Measurements from ENCODE around the gene RGS1. TPM values are rescaled to one million over a fixed set of nuclear protein-coding genes. Genes with fewer than 3 reads are reported as not detected.

Gene RGS1
- polyA plus RNA-seq, 1 of the 3 experiments (the other 2 are of a cell fraction) = 0.12 TPM

GRCh38 chr1:192600275-192600674 lies 24.7 kb downstream of the RGS1 start (continued):
- TF ChIP-seq RFX5 (IDR thresholded peaks at IDR 0.05; ENCODE audit: low read length) (no peak), TEAD4 (IDR thresholded peaks at IDR 0.05; ENCODE audit: borderline replicate concordance, insufficient read depth) (no peak), POLR2AphosphoS5 (IDR thresholded peaks at IDR 0.05; ENCODE audit: low read depth, low read length) (no peak), EZH2phosphoT487 (IDR thresholded peaks at IDR 0.05; ENCODE audit: borderline replicate concordance, low read depth) (no peak), FOXJ3 (CRISPR knock-in tag; IDR thresholded peaks at IDR 0.05) (no peak), ELF1 (IDR thresholded peaks at IDR 0.05) (no peak)
- TF ChIP-seq, protein P1, sequence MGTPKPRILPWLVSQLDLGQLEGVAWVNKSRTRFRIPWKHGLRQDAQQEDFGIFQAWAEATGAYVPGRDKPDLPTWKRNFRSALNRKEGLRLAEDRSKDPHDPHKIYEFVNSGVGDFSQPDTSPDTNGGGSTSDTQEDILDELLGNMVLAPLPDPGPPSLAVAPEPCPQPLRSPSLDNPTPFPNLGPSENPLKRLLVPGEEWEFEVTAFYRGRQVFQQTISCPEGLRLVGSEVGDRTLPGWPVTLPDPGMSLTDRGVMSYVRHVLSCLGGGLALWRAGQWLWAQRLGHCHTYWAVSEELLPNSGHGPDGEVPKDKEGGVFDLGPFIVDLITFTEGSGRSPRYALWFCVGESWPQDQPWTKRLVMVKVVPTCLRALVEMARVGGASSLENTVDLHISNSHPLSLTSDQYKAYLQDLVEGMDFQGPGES (IDR thresholded peaks at IDR 0.05; ENCODE audit: low read depth, low read length) = no peak
- TF ChIP-seq, protein P2, sequence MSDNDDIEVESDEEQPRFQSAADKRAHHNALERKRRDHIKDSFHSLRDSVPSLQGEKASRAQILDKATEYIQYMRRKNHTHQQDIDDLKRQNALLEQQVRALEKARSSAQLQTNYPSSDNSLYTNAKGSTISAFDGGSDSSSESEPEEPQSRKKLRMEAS (IDR thresholded peaks at IDR 0.05; ENCODE audit: low read depth) = no peak

- ChIA-PET POLR2A (no interaction called here), CTCF (interaction anchor here (0.6 to 0.9 kb wide), 2 partner anchors 123 to 124 kb away, joined by 3 to 5 read pairs; no protein-coding TSS in a partner anchor)
- H3K9me2 ChIP-seq = no peaks in the 10 kb centered on the region
- no peaks in the 10 kb centered on the region for H4K20me1 ChIP-seq (ENCODE audit: insufficient read depth)
- no peaks in the 10 kb centered on the region for H3K27me3 ChIP-seq (ENCODE audit: insufficient read depth)
- peak overlapping the region in 1 of 2 experiments; percentile 3; a peak in 2 of 4 replicates for H3K27ac ChIP-seq (ENCODE audit: low read depth in 2 of 2, low read length in 1 of 2)
- no peak overlapping the region for H3K4me2 ChIP-seq
- H2AFZ ChIP-seq (ENCODE audit: low read depth) = no peak overlapping the region
- peaks cover 0 to 8% of the 10 kb centered on the region in 2 experiments; a peak in 2 of 4 replicates for H3K4me1 ChIP-seq (ENCODE audit: control insufficient read depth in 1 of 2, insufficient read depth in 2 of 2, low read depth in 1 of 2, low read length in 1 of 2)
- no peaks in the 10 kb centered on the region for H3K79me2 ChIP-seq (ENCODE audit: insufficient read depth)
- no peak overlapping the region for H3K4me3 ChIP-seq (ENCODE audit: low read depth in 2 of 2, low read length in 1 of 2)
- H3F3A ChIP-seq (replicated peaks; ENCODE audit: insufficient read depth) = no peaks in the 10 kb centered on the region
- no peak overlapping the region for H3K9ac ChIP-seq
- 79% methylated on average over 1 of the region's 1 CpG for WGBS (ENCODE audit: low lambda C conversion rate)
- DNase-seq = no peak
- H3K9me3 ChIP-seq = no peaks in the 10 kb centered on the region
- no peaks in the 10 kb centered on the region for H3K36me3 ChIP-seq (replicated peaks in 1 of 2; ENCODE audit: control insufficient read depth in 1 of 2, insufficient read depth in 2 of 2, low read length in 1 of 2)
- TF ChIP-seq MXI1 (IDR thresholded peaks at IDR 0.05; ENCODE audit: low read depth, low read length) (no peak), RAD21 (IDR thresholded peaks at IDR 0.05; ENCODE audit: low read length) (no peak), GABPA (IDR thresholded peaks at IDR 0.05; ENCODE audit: low read depth) (no peak), EZH2phosphoT487 (IDR thresholded peaks at IDR 0.05; ENCODE audit: borderline replicate concordance, low read depth) (no peak)
- TF ChIP-seq, protein P3, sequence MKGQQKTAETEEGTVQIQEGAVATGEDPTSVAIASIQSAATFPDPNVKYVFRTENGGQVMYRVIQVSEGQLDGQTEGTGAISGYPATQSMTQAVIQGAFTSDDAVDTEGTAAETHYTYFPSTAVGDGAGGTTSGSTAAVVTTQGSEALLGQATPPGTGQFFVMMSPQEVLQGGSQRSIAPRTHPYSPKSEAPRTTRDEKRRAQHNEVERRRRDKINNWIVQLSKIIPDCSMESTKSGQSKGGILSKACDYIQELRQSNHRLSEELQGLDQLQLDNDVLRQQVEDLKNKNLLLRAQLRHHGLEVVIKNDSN (IDR thresholded peaks at IDR 0.05; ENCODE audit: borderline replicate concordance, low read depth) = no peak
Measured at GRCh38 chr1:192601143-192601542, 25.6 kb downstream of the RGS1 start.

DNA sequence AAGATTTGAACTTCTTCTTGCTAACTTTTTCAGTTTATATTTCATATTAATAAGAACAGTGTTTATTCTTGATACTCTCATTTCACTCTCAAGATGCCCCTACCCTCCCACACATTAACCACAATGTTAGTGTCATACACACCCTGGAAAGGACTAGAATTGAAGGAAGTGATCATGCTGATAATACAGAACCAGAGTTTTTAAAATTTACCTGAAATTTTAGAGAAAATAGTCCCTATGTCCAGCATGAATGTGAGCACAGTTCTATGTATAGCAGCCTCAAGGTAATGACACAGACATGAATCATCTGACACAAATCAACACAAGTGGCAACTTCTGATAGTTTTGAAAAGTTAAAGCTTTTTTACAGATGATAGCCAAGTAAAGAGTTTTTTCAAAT lies 26.0 kb downstream of the RGS1 start:
- POLR2A ChIA-PET = no interaction called here
- CTCF ChIA-PET = interaction anchor here (0.6 to 0.7 kb wide), 3 partner anchors 9 to 127 kb away, joined by 3 read pairs; no protein-coding TSS in a partner anchor
- H3K27me3 ChIP-seq (ENCODE audit: insufficient read depth) = no peaks in the 10 kb centered on the region
- DNase-seq = no peak
- peak overlapping the region in 1 of 2 experiments; percentile 3; a peak in 2 of 4 replicates for H3K27ac ChIP-seq (ENCODE audit: low read depth in 2 of 2, low read length in 1 of 2)
- H3K9ac ChIP-seq = no peak overlapping the region
- no peaks in the 10 kb centered on the region for H3K79me2 ChIP-seq (ENCODE audit: insufficient read depth)
- H3K36me3 ChIP-seq (replicated peaks in 1 of 2; ENCODE audit: control insufficient read depth in 1 of 2, insufficient read depth in 2 of 2, low read length in 1 of 2) = no peaks in the 10 kb centered on the region
- no peaks in the 10 kb centered on the region for H3K9me2 ChIP-seq
- no peak overlapping the region for H2AFZ ChIP-seq (ENCODE audit: low read depth)
- H3K4me2 ChIP-seq = no peak overlapping the region; the same call in 1 of the 2 replicates
- no peaks in the 10 kb centered on the region for H3K9me3 ChIP-seq
- H3K4me3 ChIP-seq (ENCODE audit: low read depth in 2 of 2, low read length in 1 of 2) = no peak overlapping the region
- peaks cover 0 to 8% of the 10 kb centered on the region in 2 experiments; a peak in 2 of 4 replicates for H3K4me1 ChIP-seq (ENCODE audit: control insufficient read depth in 1 of 2, insufficient read depth in 2 of 2, low read depth in 1 of 2, low read length in 1 of 2)
- peaks cover 3% of the 10 kb centered on the region for H3F3A ChIP-seq (replicated peaks; ENCODE audit: insufficient read depth)
- no peaks in the 10 kb centered on the region for H4K20me1 ChIP-seq (ENCODE audit: insufficient read depth)
- TF ChIP-seq FOSL2 (IDR thresholded peaks at IDR 0.05; ENCODE audit: borderline replicate concordance, low read depth) = peak; percentile 66; the same call in 1 of the 2 replicates
- no peak for TF ChIP-seq ELF1 (IDR thresholded peaks at IDR 0.05)
- TF ChIP-seq RFX5 (IDR thresholded peaks at IDR 0.05; ENCODE audit: low read length) = no peak
- TF ChIP-seq MEF2A (IDR thresholded peaks at IDR 0.05; ENCODE audit: borderline replicate concordance, low read depth) = peak; percentile 59; the same call in 1 of the 2 replicates
- no peak for TF ChIP-seq GATA2 (CRISPR knock-in tag; IDR thresholded peaks at IDR 0.05)
- TF ChIP-seq REST (IDR thresholded peaks at IDR 0.05; ENCODE audit: low read depth, low read length) = no peak
- TF ChIP-seq, protein P4, sequence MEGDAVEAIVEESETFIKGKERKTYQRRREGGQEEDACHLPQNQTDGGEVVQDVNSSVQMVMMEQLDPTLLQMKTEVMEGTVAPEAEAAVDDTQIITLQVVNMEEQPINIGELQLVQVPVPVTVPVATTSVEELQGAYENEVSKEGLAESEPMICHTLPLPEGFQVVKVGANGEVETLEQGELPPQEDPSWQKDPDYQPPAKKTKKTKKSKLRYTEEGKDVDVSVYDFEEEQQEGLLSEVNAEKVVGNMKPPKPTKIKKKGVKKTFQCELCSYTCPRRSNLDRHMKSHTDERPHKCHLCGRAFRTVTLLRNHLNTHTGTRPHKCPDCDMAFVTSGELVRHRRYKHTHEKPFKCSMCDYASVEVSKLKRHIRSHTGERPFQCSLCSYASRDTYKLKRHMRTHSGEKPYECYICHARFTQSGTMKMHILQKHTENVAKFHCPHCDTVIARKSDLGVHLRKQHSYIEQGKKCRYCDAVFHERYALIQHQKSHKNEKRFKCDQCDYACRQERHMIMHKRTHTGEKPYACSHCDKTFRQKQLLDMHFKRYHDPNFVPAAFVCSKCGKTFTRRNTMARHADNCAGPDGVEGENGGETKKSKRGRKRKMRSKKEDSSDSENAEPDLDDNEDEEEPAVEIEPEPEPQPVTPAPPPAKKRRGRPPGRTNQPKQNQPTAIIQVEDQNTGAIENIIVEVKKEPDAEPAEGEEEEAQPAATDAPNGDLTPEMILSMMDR (IDR thresholded peaks at IDR 0.05) = no peak
- TF ChIP-seq RXRA (IDR thresholded peaks at IDR 0.05; ENCODE audit: borderline replicate concordance, low read depth) = no peak

All from SK-N-SH (cell line).